ENCODE measurements around the gene SETD2. TPM values are rescaled to one million over a fixed set of nuclear protein-coding genes. Genes with fewer than 3 reads are reported as not detected.
"Not testable (repeated sequence)": the region's sequence is repeated elsewhere in the genome, so short reads cannot be mapped to it uniquely, and the experiment has no call there.

The SETD2 gene
- total and polyA plus RNA-seq, 2 of the 8 experiments (the other 6 are each of a cell fraction or from before 2014, with no cell fraction given), result 15.7 to 46.3 TPM

- CTCF ChIA-PET (ENCODE audit: partially characterized antibody); H4K8ac ChIP-seq (ENCODE audit: extremely low read depth, insufficient read depth, low read length); H2AFZ ChIP-seq (ENCODE audit: low read length); H3K4ac ChIP-seq (replicated peaks; ENCODE audit: insufficient read length, low read depth, low read length); H2BK5ac ChIP-seq (ENCODE audit: low read depth, low read length); FAIRE-seq; H3K79me2 ChIP-seq (ENCODE audit: control insufficient read depth in 1 of 2, insufficient read depth in 2 of 2, low read length in 2 of 2); H2BK12ac ChIP-seq (ENCODE audit: low read depth, low read length); H3K79me1 ChIP-seq (ENCODE audit: low read depth, low read length); POLR2A ChIA-PET (ENCODE audit: partially characterized antibody); H4K20me1 ChIP-seq (replicated peaks in 1 of 2; ENCODE audit: control insufficient read depth in 1 of 2, insufficient read depth in 2 of 2, low read length in 2 of 2); H4K91ac ChIP-seq (replicated peaks; ENCODE audit: insufficient read length, low read length); H3K56ac ChIP-seq (replicated peaks; ENCODE audit: insufficient read length, low read depth, low read length); H3K27ac ChIP-seq (ENCODE audit: low read depth, low read length); H3K9me3 ChIP-seq (ENCODE audit: insufficient read depth in 2 of 2, low read depth in 1 of 2, low read length in 1 of 2); H3K18ac ChIP-seq (ENCODE audit: extremely low read depth, low read length); DNase-seq (ENCODE audit: low read depth in 1 of 2, low spot score in 2 of 2); H2BK120ac ChIP-seq (replicated peaks; ENCODE audit: low read depth, low read length); H2BK20ac ChIP-seq (ENCODE audit: low read length); H2AK5ac ChIP-seq (ENCODE audit: low read depth, low read length); H4K5ac ChIP-seq (ENCODE audit: insufficient read length, low read depth, low read length); H3K4me2 ChIP-seq (ENCODE audit: insufficient read depth in 1 of 2, low read depth in 2 of 2, low read length in 2 of 2); H3K23ac ChIP-seq (ENCODE audit: insufficient read length); H3K4me3 ChIP-seq (ENCODE audit: extremely low read depth in 1 of 4, insufficient read depth in 2 of 4, low read depth in 3 of 4, low read length in 4 of 4); H3K23me2 ChIP-seq (ENCODE audit: low read depth, low read length); H3K14ac ChIP-seq (ENCODE audit: insufficient read length); H3K27me3 ChIP-seq (replicated peaks in 1 of 4; ENCODE audit: control insufficient read depth in 3 of 4, extremely low read depth in 1 of 4, insufficient read depth in 3 of 4, low read length in 3 of 4); H3K4me1 ChIP-seq (replicated peaks in 1 of 4; ENCODE audit: control insufficient read depth in 3 of 4, insufficient read depth in 4 of 4, low read length in 3 of 4); H3K9ac ChIP-seq (replicated peaks in 1 of 4; ENCODE audit: extremely low read depth in 1 of 4, low read depth in 3 of 4, low read length in 3 of 4); H2BK15ac ChIP-seq (ENCODE audit: low read length): not testable (repeated sequence)
- H3K36me3 ChIP-seq (ENCODE audit: control insufficient read depth in 2 of 4, insufficient read depth in 4 of 4, low read length in 3 of 4), result peaks cover 5 to 56% (median 38%) of the 10 kb centered on the region in 4 experiments
- 70% methylated on average over 2 of the region's 6 CpGs; no CpG with 5 or more reads in 1 of the 2 experiments for whole genome bisulfite sequencing, 2 experiments (ENCODE audit: extremely low coverage in 1 of 2, insufficient coverage in 1 of 2, insufficient read length in 1 of 2, insufficient replicate concordance in 2 of 2, low coverage in 1 of 2, low lambda C conversion rate in 2 of 2, missing lambda C conversion rate in 1 of 2)
Measured at GRCh38 chr3:47037302-47037701, 126.6 kb downstream of the SETD2 start.

Measured in H1 (cell line).